ENCODE data around the gene CDCP1.
"Not testable (repeated sequence)": the region's sequence is repeated elsewhere in the genome, so short reads cannot be mapped to it uniquely, and the experiment has no call there.

The CDCP1 gene

GRCh38 chr3:45088543-45089358 is 57.4 kb downstream of the CDCP1 start:
- FAIRE-seq (no peak), DNase-seq (ENCODE audit: insufficient read length, low spot score) (no peak)

DNA sequence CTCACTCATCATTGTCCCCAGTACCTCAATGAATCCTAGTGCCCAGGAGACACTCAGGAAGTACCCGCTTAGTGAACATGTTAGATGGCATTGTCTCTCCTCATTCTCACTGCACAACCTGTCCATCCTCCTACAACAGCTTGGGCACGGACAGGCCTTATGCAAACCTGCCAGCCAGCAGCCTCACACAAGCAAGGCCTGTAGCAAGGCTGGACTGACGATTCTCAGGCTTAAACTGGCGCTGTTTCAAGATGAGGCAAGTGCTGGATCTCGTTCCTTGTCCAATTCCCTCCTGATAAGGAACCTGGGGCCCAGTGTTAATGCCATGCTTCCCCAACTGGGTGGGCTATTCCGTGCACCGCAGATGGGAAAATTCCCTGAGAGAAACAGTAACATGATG is 59.0 kb downstream of the CDCP1 start:
- DNase-seq (ENCODE audit: insufficient read length, low spot score) (no peak), FAIRE-seq (peak; percentile 64)

GRCh38 chr3:45084820-45085816 is 61.1 kb downstream of the CDCP1 start:
- FAIRE-seq, result peak; percentile 88

GRCh38 chr3:45084361-45084760 is 61.8 kb downstream of the CDCP1 start:
- DNase-seq (ENCODE audit: insufficient read length, low spot score) (no peak), FAIRE-seq (no peak)

More at GRCh38 chr3:45084820-45085816, 61.1 kb downstream of the CDCP1 start:
- peak; percentile 41 for DNase-seq (ENCODE audit: insufficient read length, low spot score)

- no peak for DNase-seq (ENCODE audit: insufficient read length, low spot score)
- no peak for FAIRE-seq
These were observed 63.2 kb downstream of the CDCP1 start for GRCh38 chr3:45083023-45083422.

- no peak for DNase-seq (ENCODE audit: insufficient read length, low spot score)
- no peak for FAIRE-seq
These were observed 64.0 kb downstream of the CDCP1 start for GRCh38 chr3:45082142-45082538.

GRCh38 chr3:45081506-45082141 is 64.6 kb downstream of the CDCP1 start:
- no peak for DNase-seq (ENCODE audit: insufficient read length, low spot score)
- no peak for FAIRE-seq

DNA sequence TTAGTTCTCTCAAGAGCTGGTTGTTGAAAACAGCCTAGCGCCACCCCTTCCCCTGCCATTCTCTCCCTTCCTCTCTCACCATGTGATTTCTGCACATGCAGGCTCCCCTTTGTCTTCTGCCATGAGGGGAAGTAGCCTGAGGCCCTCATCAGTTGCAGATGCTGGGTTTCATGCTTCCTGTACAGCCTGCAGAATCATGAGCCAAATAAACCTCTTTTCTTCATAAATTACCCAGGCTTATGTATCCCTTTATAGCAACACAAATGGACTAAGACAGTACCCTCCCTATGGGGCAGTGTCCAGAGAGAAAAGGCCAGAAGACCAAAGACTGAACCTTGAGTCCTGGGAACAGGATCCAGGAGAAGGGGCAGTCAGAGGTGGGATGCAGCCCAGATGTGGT is 65.4 kb downstream of the CDCP1 start:
- FAIRE-seq, result no peak
- DNase-seq (ENCODE audit: insufficient read length, low spot score), result no peak

DNA sequence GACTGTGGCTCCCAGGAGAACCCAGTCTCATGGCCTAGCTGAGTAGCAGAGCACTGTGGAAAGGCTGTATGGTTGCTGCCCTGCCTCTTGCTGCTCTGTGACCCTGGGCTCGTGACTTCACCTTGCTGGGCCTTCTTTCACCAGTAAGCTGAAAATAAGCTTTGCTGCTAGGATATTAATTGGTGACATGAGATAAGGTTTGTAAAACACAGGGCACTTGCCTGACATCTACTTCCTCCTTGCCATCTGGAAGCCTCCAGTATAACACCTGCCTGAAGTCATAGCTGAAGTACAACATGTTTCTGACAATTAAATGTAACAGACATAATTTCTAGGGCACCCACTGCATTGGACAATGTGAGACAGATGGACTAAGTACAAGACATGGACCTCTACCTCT is 66.5 kb downstream of the CDCP1 start:
- DNase-seq (ENCODE audit: insufficient read length, low spot score) (no peak), FAIRE-seq (no peak)

DNA sequence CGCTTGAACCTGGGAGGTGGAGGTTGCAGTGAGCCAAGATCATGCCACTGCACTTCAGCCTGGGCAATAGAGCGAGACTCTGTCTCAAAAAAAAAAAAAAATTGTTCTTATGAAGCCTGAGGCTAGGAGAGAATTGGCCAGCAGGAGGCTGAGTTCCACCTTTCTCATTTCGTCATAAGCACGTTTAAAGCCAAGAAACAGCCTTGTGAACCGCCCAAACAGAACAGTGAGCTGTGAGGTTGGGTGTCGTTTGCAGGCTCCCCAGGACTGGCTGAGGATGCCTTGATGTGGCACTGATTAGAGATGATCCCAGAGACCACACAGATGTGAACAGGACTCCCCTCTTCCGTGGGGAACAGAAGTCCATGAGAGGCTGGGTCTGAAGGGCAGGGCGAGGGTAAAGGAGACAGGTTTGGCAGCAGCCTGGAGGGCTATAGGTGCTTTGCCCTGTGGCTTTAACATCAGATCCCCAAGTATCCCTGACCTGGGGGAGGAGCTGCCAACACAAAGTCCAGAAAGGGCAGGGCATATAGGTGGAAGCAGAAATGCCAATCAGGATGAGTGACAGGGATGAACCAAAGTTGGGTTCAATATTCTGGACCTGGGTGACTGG is 67.2 kb downstream of the CDCP1 start:
- no peak for FAIRE-seq
- DNase-seq (ENCODE audit: insufficient read length, low spot score), result no peak

- FAIRE-seq; DNase-seq (ENCODE audit: insufficient read length, low spot score): not testable (repeated sequence)
These were observed 67.9 kb downstream of the CDCP1 start for GRCh38 chr3:45078256-45078655.

GRCh38 chr3:45075821-45076625 is 70.2 kb downstream of the CDCP1 start:
- FAIRE-seq, result no peak
- DNase-seq (ENCODE audit: insufficient read length, low spot score), result no peak

- DNase-seq (ENCODE audit: insufficient read length, low spot score), result no peak
- FAIRE-seq, result no peak
These were observed 75.1 kb downstream of the CDCP1 start for GRCh38 chr3:45071075-45071474.

DNA sequence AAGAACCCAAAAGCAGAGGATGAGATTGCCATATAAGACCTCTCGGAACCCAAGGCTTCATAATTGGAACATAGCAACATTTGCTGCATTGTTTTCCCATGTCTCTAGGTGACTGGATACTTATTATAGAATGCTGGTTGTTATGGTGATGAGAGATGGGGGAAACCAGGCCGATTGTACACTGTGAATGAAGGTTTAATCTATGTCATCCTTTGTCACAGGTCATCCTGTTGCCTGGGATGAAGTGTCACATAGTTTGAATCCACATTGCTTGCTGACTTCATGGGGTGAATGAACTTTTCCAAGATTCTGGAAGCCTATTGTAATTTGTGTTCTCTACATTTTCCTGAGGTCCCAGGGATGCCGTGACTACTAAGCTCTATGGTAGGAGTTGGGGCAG is 78.2 kb downstream of the CDCP1 start:
- DNase-seq (ENCODE audit: insufficient read length, low spot score) (no peak), FAIRE-seq (no peak)

DNA sequence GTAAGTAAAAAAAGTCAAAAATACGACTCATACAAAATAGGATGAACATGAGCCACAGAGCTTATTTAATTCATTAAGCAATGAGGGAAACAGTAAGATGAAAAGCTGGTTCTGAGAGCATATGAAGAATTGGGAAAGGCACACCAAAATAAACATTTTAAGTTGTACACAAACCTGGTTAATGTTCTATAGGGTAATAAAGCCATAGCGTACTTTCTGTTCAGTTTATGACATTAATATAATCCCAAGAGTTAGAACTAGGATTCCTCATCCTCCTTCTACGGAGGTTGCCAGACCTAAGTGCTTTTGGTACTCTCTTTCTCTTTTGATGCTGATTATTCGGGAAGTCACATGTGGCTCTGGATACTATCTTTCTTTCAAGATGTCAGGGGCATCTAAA is 78.7 kb downstream of the CDCP1 start:
- FAIRE-seq, result no peak
- no peak for DNase-seq (ENCODE audit: insufficient read length, low spot score)

GRCh38 chr3:45066109-45066801 is 79.9 kb downstream of the CDCP1 start:
- no peak for FAIRE-seq
- no peak for DNase-seq (ENCODE audit: insufficient read length, low spot score)

DNA sequence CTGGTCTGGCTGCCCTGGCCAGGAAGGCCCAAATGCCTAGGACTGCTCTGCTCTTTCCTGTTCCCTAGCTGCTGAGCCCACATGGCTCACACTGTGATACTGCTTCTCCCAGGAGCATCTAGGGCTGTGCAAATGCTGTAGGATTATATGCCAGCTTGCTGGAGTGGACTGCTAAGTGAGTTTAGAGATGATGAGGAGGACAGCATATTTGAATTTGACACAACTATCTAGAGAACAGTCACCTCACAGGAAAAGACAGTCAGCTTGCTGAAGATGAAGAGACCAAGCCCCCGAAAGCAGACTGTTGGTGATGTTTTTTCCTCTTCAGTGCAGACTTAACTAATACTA is 80.8 kb downstream of the CDCP1 start:
- no peak for DNase-seq (ENCODE audit: insufficient read length, low spot score)
- no peak for FAIRE-seq

DNA sequence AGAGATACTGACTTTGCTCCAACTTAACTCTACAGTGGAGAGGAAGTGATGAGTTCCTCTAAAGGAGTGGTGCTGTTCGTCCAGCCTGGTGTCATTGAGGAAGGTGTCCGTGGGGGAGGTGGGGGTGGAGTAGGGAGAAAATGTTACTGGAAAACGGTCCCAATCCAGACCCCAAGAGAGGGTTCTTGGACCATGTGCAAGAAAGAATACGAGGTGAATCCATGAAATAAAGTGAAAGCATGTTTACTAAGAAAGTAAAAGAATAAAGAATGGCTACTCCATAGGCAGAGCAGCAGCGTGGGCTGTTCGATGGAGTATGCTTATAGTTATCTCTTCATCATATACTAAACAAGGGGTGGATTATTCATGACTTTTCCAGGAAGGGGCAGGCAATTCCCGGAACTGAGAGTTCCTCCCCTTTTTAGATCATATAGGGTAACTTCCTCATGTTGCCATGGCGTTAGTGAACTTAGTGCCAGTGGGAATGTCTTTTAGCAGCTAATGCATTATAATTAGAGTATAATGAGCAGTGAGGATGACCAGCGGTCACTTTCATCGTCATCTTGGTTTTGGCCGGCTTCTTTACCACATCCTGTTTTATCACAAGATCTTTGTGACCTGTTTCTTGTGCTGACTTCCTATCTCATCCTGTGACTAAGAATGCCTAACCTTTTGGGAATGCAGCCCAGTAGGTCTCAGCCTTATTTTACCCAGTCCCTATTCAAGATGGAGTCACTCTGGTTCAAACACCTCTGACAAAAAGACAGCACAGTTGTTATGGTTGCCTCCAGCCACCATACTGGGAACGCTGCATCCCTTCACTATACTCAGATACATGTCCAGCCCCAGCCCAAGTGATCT is 81.4 kb downstream of the CDCP1 start:
- DNase-seq (ENCODE audit: insufficient read length, low spot score), result no peak
- FAIRE-seq, result no peak
